Sigmoid colon (tissue), 4 donors: ENCODE data around the gene FBXO17.

Experiments used
- EP300 ChIP-seq, 4 donors: sonication (generic); formaldehyde crosslinking; IDR thresholded peaks; one replicate each; pipeline ENCODE4 v1.6.1; 2017; ENCODE audit warnings: antibody characterized with exemption in 4 of 4
- POLR2A ChIP-seq, 2 donors: fragments of 450-650 bp; IDR thresholded peaks; one replicate each; pipeline ENCODE4 v1.6.1; 2016; ENCODE audit warnings: antibody characterized with exemption in 2 of 2, mild to moderate bottlenecking in 2 of 2, moderate library complexity in 2 of 2
- POLR2AphosphoS5 ChIP-seq, 4 donors: sonication (generic); formaldehyde crosslinking; IDR thresholded peaks; one replicate each; pipeline ENCODE4 v1.6.1; 2017; ENCODE audit warnings: antibody characterized with exemption in 4 of 4
- TF ChIP-seq, protein P1 (sequence below), 4 experiments: fragments of 450-650 bp in 3 of 4; fragments of 200-600 bp in 1 of 4; IDR thresholded peaks; one replicate each; pipeline ENCODE4 v1.5.1; 2016 to 2019; ENCODE audit warnings: antibody characterized with exemption in 4 of 4, mild to moderate bottlenecking in 3 of 4, moderate library complexity in 2 of 4

GRCh38 chr19:39007096-39007495 lies 31.6 kb upstream of the FBXO17 start:
- TF ChIP-seq, protein P1, sequence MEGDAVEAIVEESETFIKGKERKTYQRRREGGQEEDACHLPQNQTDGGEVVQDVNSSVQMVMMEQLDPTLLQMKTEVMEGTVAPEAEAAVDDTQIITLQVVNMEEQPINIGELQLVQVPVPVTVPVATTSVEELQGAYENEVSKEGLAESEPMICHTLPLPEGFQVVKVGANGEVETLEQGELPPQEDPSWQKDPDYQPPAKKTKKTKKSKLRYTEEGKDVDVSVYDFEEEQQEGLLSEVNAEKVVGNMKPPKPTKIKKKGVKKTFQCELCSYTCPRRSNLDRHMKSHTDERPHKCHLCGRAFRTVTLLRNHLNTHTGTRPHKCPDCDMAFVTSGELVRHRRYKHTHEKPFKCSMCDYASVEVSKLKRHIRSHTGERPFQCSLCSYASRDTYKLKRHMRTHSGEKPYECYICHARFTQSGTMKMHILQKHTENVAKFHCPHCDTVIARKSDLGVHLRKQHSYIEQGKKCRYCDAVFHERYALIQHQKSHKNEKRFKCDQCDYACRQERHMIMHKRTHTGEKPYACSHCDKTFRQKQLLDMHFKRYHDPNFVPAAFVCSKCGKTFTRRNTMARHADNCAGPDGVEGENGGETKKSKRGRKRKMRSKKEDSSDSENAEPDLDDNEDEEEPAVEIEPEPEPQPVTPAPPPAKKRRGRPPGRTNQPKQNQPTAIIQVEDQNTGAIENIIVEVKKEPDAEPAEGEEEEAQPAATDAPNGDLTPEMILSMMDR (IDR thresholded peaks at IDR 0.05), result no peak
- TF ChIP-seq POLR2AphosphoS5 (IDR thresholded peaks at IDR 0.05), result no peak
- no peak for TF ChIP-seq POLR2A (IDR thresholded peaks at IDR 0.05)
- no peak for TF ChIP-seq EP300 (IDR thresholded peaks at IDR 0.05)
